Cardiac septum (tissue), 1 donor: ENCODE results near the gene IRS2. TPM values are rescaled to one million over a fixed set of nuclear protein-coding genes. Genes with fewer than 3 reads are reported as not detected.
"Not testable (repeated sequence)": the region's sequence is repeated elsewhere in the genome, so short reads cannot be mapped to it uniquely, and the experiment has no call there.

Experiments used
- DNase-seq: peaks from one replicate; pipeline ENCODE4 v3.0.0-alpha.2; 2020; ENCODE audit warnings: low spot score
- intact Hi-C: fragments of 100-400 bp; cut with DNase I; formaldehyde crosslinking; loops from one replicate; pipeline ENCODE4 v1.14.0; 2022
- total RNA-seq: library from RNA; stranded (reverse); fragmentation: NEBNext Ultra II Directional; extraction: Animal tissue kit (Norgen Biotek cat#: 25700); gene quantifications from one replicate; pipeline ENCODE4 v1.2.1, GENCODE V29; 2021
- donor health status: DM: no; HTN: no; CAD: no.

The IRS2 gene
- total RNA-seq, 1 donor from 2014 or later = 12.0 TPM

- intact Hi-C loops = no loop called here
- DNase-seq = no peak
Measured at GRCh38 chr13:109740721-109741120, 45.7 kb downstream of the IRS2 start.

DNA sequence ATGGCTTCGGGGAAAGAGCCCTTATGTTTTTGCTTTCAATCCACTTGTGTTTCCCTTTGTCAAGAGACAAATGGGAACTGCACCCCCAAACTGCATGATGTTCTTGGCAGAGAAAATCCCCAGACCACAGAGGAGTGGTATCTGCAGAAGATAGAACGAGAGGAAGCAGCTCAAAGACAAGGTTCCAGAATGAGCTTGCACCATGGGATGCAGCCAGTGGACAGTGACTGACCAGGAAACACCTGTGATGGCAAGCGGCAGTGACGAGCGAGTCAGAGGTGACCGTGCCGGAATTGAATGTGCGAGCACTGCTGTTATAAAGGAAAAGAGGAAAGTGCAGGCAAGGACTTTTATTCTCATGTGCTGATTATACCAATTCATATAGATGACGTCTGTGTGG is 46.3 kb downstream of the IRS2 start:
- intact Hi-C loops = no loop called here
- DNase-seq = no peak

GRCh38 chr13:109738298-109738746 is 48.1 kb downstream of the IRS2 start:
- no peak for DNase-seq
- intact Hi-C loops = no loop called here

DNA sequence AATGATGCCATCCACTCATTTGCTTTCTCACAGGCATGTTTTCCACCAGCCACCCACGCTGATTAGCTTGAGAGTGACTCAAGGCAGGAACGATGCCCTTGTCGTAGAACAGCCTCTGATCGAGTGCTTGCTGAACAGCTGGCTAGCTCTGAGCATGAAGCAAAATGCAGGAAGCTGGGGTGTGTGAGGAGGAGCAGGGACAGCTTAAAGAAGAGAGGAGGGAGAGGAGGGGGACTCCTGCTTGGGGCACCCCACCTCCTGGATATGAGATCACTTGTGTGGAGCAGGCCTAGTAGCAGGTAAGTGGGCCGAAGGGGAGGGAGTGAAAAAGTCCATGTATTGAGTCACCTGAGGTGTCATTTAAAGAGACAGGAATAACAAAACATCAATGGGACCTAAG is 48.8 kb downstream of the IRS2 start:
- no peak for DNase-seq
- intact Hi-C loops = no loop called here

DNA sequence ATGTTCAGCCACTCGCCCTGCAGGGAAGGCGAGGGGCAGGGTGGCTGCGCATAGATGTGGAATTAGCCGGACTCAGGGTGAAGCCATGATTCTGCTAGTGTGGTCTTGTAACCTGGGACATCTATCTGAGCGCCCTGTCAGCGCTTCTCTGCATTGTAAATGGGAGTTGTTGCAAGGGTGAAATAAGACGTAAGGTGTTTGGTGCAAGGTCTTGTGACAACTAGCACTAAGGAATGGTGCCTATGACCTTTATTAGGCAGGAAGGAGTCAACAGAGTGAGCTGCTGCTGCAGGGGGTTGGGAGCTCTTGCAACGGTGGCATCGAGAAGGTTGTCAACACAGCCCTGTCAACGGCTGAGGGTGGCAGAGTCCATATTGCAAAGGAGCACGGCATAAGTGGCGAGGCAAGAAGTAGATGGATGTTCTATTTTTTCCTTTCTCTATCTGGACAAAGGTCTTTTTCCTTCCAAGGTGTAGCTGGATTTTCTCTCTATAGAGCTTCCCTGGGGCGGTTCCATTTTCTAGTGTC is 49.3 kb downstream of the IRS2 start:
- no peak for DNase-seq
- intact Hi-C loops = no loop called here

GRCh38 chr13:109735436-109735966 is 50.9 kb downstream of the IRS2 start:
- DNase-seq = no peak

GRCh38 chr13:109734002-109734785 is 52.2 kb downstream of the IRS2 start:
- intact Hi-C loops = no loop called here
- no peak for DNase-seq

More at GRCh38 chr13:109735436-109735966, 50.9 kb downstream of the IRS2 start:
- intact Hi-C loops = no loop called here

DNA sequence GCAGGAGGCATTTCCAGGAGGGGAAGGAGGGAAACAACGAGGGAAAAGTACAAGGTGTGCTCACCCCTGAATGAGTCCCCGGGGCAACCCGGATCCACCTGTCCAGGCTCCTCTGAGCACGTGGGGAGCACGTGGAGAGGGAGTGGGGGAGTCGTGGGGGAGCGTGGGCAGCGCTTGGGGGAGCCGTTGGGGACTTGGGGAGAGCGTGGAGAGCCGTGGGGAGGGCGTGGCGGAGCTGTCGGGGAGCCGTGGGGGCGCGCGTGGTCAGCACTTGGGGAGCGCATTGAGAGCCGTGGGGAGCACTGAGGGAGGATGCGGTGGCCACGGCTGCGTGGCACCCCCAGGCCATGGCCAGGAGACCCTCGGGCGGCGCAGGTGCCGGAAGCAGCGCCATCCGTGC is 52.8 kb downstream of the IRS2 start:
- intact Hi-C loops = no loop called here
- DNase-seq = no peak

GRCh38 chr13:109732470-109733170 is 53.8 kb downstream of the IRS2 start:
- intact Hi-C loops, DNase-seq: not testable (repeated sequence)

GRCh38 chr13:109730812-109731335 is 55.5 kb downstream of the IRS2 start:
- no peak for DNase-seq
- intact Hi-C loops = no loop called here

- no peak for DNase-seq
- intact Hi-C loops = no loop called here
Measured at GRCh38 chr13:109728791-109729731, 57.3 kb downstream of the IRS2 start.

- intact Hi-C loops = no loop called here
- no peak for DNase-seq
Measured at GRCh38 chr13:109728061-109728460, 58.3 kb downstream of the IRS2 start.

DNA sequence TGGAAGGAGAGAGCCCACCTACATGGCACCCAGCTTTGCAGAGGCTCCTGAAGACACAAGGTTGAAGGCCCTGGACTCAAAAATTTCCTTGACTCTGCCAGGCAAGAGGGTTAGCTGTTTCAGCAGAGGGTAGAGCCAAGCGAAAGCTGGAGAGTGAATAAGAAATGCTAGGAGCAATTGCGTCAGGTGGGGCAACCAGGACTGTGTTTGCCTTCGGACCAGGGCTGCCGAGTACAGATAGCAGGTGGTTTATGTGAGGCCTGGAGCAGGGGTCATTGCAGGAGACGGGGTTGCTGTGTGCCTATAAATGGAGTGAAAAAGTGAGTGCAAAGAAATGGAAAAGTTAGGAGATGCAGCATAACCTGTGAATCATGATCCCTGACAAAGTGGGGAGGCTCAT is 59.1 kb downstream of the IRS2 start:
- intact Hi-C loops = no loop called here

DNA sequence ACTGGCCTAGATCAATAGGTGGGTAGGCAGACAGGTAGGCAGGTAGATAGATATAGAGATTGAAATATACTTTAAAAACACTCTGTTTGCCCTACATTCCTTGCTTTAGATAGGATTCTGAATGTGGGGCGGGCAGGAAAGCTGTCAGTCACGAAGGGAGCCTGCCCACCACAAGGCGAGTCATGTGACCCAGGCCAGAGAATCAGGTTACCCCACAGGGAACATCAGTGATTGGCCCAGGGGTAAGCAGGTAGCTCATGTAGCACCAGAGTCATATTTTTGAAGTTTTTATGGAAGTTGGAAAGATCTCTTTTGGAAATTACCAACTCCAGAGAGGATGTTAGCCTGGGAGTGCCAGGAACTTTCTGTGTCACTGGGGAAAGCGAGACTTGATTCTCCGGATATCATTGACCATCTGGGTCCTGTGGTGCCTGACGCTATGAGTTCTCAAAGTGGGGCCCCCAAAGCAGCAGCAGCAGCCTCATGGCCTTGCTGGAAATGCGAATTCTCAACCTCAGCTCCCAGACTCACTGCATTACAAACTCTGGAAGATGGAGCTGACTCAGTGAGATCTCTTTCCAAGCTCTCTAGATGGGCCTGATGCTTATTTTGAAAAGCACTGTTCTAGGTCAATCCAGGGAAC is 60.3 kb downstream of the IRS2 start:
- intact Hi-C loops = no loop called here
- DNase-seq = no peak

More for the DNA sequence above, 59.1 kb downstream of the IRS2 start:
- no peak for DNase-seq

GRCh38 chr13:109725297-109725696 is 61.1 kb downstream of the IRS2 start:
- DNase-seq = no peak
- intact Hi-C loops = no loop called here

- intact Hi-C loops = no loop called here
- DNase-seq = no peak
Measured at GRCh38 chr13:109724603-109725002, 61.8 kb downstream of the IRS2 start.

DNA sequence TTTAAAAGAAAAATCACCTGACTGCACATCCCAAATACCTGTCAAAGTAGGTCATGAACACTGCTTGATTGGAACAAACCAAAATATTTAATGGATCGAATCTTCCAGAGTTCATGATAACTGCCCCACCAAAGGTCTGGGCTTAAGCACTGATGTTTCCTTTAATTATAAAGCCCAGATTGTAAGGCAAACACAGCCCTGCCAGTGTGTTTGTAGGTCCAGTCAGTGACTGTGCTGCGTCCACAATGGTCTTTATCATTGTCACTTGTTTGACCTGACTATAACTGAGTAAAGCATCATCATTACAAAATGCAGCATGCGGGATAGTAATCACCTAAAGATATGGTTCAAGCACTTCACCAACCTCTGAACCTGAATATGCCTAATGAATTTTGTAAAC is 63.3 kb downstream of the IRS2 start:
- intact Hi-C loops = no loop called here
- no peak for DNase-seq

DNA sequence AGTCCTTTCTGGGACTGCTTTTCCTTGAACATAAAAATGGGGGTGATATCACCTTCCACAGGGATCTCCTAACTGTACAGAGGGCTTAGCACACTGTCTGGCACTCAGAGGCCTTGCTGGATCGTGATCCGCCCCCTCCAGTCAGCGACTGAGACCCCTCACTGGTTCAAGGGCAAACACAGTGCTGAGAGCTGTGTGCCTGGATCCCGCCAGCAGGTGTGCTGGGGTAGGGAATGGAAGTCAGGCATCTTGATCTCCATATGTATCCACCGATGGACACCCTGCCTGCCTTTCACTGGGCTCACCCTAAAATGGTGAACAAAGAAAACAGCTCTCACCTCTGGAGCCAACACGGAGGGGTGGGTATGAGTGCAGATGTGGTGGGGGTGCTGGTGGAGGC is 64.3 kb downstream of the IRS2 start:
- intact Hi-C loops = no loop called here
- DNase-seq = no peak

DNA sequence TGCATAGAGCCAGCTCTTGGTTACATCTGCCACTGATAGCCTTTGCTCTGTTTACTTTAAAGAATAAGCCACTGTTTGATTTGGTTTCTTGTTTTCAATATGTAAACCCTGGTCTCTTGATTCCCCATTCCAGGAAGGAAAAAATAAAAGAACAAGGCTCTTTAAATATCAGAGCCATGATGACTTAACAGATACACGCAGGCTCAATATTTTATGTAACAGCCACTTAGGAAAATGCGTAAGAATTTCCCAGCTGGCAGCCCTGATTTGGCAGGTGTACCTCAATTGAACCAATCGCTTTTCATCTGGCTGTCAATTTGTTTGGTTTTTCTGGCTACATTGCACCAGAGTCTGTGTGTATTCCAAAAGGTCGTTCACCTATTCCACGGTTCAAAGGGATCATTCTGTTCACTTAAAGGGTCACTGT is 65.6 kb downstream of the IRS2 start:
- intact Hi-C loops = no loop called here
- DNase-seq = no peak
